Measurements from ENCODE around the gene ADGRE3.
"Not testable (repeated sequence)": the region's sequence is repeated elsewhere in the genome, so short reads cannot be mapped to it uniquely, and the experiment has no call there.

Gene ADGRE3

GRCh38 chr19:14599548-14600147 is 75.0 kb downstream of the ADGRE3 start:
- no peak for DNase-seq (ENCODE audit: low spot score)

DNA sequence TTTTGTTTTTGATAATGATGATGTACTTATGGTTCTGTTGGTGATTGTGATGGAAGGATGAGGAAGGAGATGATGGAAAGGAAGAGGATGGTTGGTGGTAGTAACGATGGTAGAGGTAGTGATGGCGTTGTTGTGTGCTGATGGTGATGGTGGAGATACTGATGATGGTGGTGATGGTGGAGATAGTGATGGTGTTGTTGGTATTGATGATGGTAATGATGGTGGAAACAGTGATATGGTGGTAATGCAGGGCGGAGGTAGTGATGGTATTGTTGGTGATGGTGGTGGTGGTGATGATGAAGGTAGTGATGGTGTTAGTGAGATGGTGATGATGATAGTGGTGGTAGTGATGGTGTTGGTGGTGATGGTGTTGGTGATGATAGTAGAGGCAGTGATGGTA is 79.1 kb downstream of the ADGRE3 start:
- no peak for DNase-seq (ENCODE audit: low spot score)

DNA sequence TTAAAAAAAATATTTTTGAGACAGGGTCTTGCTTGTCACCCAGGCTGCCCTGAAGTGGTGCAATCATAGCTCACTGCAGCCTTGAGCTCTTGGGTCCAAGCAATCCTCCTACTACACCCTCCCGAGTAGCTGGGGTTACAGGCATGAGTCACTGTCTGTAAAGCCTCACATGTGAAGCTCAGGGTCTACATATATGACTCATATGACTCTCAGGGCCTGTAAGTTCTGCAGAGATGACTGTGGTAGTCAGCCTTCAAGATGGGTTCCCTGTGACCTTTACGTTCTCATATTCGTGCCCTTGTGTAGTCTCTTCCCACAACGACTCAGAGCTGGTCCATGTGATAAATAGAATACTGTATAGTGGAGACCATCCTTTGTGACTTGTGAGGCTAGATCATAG is 85.2 kb downstream of the ADGRE3 start:
- DNase-seq (ENCODE audit: low spot score), result not testable (repeated sequence)

DNA sequence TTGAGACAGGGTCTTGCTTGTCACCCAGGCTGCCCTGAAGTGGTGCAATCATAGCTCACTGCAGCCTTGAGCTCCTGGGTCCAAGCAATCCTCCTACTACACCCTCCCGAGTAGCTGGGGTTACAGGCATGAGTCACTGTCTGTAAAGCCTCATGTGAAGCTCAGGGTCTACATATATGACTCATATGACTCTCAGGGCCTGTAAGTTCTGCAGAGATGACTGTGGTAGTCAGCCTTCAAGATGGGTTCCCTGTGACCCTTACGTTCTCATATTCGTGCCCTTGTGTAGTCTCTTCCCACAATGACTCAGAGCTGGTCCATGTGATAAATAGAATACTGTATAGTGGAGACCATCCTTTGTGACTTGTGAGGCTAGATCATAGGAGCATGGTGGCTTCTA is 89.5 kb downstream of the ADGRE3 start:
- DNase-seq (ENCODE audit: low spot score), result not testable (repeated sequence)

GRCh38 chr19:14584372-14584771 is 90.3 kb downstream of the ADGRE3 start:
- not testable (repeated sequence) for DNase-seq (ENCODE audit: low spot score)

DNA sequence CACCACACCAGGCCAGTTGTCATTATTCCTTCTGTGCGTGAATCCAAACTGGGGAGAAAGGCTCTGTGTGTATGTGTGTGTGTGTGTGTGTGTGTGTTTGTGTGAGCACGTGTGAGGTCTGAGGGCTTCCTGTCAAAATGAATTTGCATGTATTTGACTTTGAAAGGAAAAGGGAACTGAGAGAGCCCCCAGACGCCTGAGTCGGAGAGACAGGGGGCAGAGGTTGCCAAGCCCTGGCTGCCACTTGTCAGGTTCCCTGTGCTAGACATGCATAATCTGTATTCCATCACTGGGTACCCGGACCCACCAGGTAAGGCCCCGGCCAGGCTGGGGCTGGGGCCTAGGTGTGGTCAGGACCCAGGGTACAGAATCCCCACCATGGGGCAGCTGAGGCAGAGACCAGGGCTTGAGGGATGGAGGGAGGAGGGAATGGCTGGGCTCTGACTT is 91.7 kb downstream of the ADGRE3 start, which contains the start of gene CLEC17A:
Gene CLEC17A (plus strand): TSS at position 191 of the 447 bp plus-strand sequence. CDS start 77 bp downstream, at position 268.
- no peak for DNase-seq (ENCODE audit: low spot score)

- no peak for DNase-seq (ENCODE audit: low spot score)
Measured at GRCh38 chr19:14580623-14581237, 93.9 kb downstream of the ADGRE3 start.

DNA sequence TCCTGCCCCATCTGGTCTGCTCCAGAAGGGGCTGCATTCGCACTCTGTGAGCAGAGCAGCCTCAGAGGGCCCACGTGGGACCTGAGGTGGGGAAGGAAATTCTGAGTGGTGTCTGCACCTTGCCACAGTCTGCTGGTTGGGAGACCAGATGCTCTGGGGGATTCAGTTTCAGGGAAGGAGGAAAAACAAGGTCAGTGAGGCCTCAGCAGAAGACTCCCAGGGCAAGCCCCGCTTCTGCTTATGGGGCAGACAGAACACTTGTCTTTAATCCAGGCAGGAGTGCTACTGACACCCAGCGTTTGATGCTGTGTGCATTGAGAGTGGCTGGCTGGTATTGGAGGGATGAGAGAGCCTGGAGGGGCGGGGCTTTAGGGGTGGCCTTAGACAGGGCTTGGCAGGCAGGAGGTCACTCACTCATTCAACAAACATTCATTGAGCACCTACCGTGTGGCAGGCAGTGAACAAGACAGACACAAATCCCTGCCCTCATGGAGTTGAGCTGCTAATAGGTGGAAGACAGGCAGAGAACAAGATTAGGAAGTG is 96.7 kb downstream of the ADGRE3 start:
- no peak for DNase-seq (ENCODE audit: low spot score)

DNA sequence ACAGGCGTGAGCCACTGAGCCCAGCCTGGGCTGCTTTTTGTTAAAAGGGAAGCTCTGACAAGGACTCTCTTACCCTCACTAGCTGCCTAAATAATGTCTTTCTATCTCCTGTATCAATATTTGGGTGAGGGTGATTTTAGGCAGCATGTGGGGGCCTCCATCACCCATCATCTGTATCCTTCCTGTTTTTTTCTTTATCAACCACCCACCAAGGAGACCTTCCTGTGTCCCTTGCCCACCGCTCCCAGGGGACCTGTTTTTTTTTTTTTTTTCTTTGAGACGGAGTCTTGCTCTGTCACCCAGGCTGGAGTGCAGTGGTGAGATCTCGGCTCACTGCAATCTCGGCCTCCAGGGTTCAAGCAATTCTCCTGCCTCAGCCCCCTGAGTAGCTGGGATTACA is 97.4 kb downstream of the ADGRE3 start:
- no peak for DNase-seq (ENCODE audit: low spot score)

DNA sequence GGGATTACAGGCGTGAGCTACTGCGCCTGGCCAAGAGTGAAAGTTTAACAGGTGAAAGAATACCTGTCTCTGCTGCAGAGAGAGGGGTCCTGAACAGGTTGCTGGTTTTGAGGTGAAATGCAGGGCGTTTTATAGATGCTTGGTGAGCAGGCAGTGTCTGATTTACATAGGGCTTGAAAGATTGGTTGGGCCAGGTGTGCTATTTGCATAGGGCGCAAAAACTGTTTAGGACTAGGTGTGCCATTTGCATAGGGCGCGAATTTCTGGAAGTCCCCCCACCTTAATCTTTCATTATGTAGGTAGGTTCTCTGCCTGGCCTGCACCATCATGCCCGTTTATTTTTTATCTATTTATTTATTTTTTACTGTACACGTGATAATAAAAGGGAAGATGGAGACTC is 98.3 kb downstream of the ADGRE3 start:
- DNase-seq (ENCODE audit: low spot score), result no peak

- DNase-seq (ENCODE audit: low spot score), result no peak
Measured at GRCh38 chr19:14575428-14575980, 99.1 kb downstream of the ADGRE3 start.

GRCh38 chr19:14571695-14572490 is 102.8 kb downstream of the ADGRE3 start, which contains the start of gene NDUFB7:
Gene NDUFB7 (minus strand): TSS chr19:14572066. CDS start chr19:14572000, 66 bp downstream.
- peak; percentile 92 for DNase-seq (ENCODE audit: low spot score)

DNA sequence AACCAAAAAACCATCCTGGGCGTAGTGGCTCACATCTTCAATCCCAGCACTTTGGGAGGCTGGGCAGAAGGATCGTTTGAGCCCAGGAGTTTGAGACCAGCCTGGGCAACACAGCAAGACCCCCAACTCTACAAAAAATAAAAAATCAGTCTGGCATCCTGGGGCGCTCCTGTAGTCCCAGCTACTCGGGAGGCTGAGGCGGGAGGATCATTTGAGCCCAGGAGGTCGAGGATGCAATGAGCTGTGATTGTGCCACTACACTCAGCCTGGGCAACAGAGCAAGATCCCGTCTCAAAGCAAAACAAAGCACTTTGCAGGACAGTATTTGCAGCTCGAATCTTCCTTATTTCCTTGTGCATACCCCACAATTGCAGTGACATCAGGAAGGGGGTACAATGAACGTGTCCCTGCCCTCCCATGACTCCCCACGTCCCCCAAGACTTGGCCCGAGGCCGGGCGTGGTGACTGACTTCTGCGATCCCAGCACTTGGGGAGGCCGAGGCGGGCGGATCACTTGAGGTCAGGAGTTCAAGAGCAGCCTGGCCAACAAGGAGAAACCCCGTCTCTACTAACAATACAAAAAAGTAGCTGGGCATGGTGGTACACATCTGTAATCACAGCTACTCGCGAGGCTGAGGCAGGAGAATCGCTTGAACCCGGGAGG is 103.6 kb downstream of the ADGRE3 start:
- no peak for DNase-seq (ENCODE audit: low spot score)
